IgD-negative memory B cell (primary cell): ENCODE measurements around the gene KRT23. TPM values are rescaled to one million over a fixed set of nuclear protein-coding genes. Genes with fewer than 3 reads are reported as not detected.
A peak's percentile ranks its signal among the peaks of the same experiment; 100 is the strongest.

Experiments
- H3K27ac Mint-ChIP-seq, 3 donors: one replicate each; pipeline ENCODE4 v1.8.0; 2020 to 2022; ENCODE audit warnings: mild to moderate bottlenecking in 3 of 3, mixed read lengths in 3 of 3, moderate library complexity in 1 of 3
- H3K27me3 Mint-ChIP-seq: one replicate; pipeline ENCODE4 v1.8.0; 2021; ENCODE audit warnings: mixed read lengths
- H3K36me3 Mint-ChIP-seq: one replicate; pipeline ENCODE4 v1.8.0; 2020; ENCODE audit warnings: mild to moderate bottlenecking, mixed read lengths
- H3K4me1 Mint-ChIP-seq, 3 donors: one replicate each; pipeline ENCODE4 v1.8.0; 2020 to 2022; ENCODE audit warnings: mixed read lengths in 3 of 3, mild to moderate bottlenecking in 1 of 3
- H3K4me3 Mint-ChIP-seq, 4 donors: one replicate each; pipeline ENCODE4 v1.8.0; 2020 to 2022; ENCODE audit warnings: mild to moderate bottlenecking in 4 of 4, mixed read lengths in 4 of 4, moderate library complexity in 3 of 4
- H3K9me3 Mint-ChIP-seq, 3 donors: one replicate each; pipeline ENCODE4 v1.8.0; 2020 to 2021; ENCODE audit warnings: mixed read lengths in 3 of 3, mild to moderate bottlenecking in 1 of 3
- polyA plus RNA-seq: library from polyadenylated mRNA; unstranded; fragments of 300-500 nt; fragmentation: Illumina TruSeq; gene quantifications from one replicate; pipeline ENCODE4 v1.2.3, GENCODE V29; 2021

KRT23 gene
- polyA plus RNA-seq, 1 donor from 2014 or later, result not detected

GRCh38 chr17:40909351-40909750 is 28.1 kb downstream of the KRT23 start:
- H3K4me1 Mint-ChIP-seq, result peaks cover 0 to 1% (median 0%) of the 10 kb centered on the region in 3 donors
- no peaks in the 10 kb centered on the region for H3K36me3 Mint-ChIP-seq
- no peak overlapping the region for H3K27ac Mint-ChIP-seq
- no peaks in the 10 kb centered on the region for H3K9me3 Mint-ChIP-seq
- no peak overlapping the region for H3K4me3 Mint-ChIP-seq
- H3K27me3 Mint-ChIP-seq, result peaks cover 20% of the 10 kb centered on the region

- H3K27me3 Mint-ChIP-seq, result peaks cover 16% of the 10 kb centered on the region
- no peak overlapping the region for H3K4me3 Mint-ChIP-seq
- H3K36me3 Mint-ChIP-seq, result no peaks in the 10 kb centered on the region
- H3K27ac Mint-ChIP-seq, result no peak overlapping the region
- no peaks in the 10 kb centered on the region for H3K4me1 Mint-ChIP-seq
- no peaks in the 10 kb centered on the region for H3K9me3 Mint-ChIP-seq
Measured at GRCh38 chr17:40906613-40907012, 30.8 kb downstream of the KRT23 start.

DNA sequence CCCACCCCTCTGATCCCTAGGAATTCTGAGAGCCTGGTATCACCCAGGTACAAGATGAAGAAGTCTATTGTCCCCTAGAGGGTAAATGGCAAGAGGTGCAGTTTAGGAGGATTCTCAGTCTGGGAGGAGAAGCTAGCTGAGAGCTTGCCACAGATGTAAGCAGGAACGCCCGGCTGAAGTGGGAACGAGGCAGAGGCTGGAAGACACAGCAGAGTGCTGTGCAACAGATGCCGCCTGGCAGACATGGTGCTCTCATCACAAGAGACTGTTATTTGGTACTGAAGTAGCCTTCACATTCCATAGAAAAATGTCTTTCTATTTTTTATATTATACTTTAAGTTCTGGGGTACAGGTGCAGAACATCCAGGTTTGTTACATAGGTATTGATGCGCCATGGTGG is 32.1 kb downstream of the KRT23 start:
- Mint-ChIP-seq H3K9me3 (no peaks in the 10 kb centered on the region), H3K27me3 (peaks cover 19% of the 10 kb centered on the region), H3K4me1 (no peaks in the 10 kb centered on the region), H3K36me3 (no peaks in the 10 kb centered on the region), H3K27ac (no peak overlapping the region), H3K4me3 (no peak overlapping the region)

DNA sequence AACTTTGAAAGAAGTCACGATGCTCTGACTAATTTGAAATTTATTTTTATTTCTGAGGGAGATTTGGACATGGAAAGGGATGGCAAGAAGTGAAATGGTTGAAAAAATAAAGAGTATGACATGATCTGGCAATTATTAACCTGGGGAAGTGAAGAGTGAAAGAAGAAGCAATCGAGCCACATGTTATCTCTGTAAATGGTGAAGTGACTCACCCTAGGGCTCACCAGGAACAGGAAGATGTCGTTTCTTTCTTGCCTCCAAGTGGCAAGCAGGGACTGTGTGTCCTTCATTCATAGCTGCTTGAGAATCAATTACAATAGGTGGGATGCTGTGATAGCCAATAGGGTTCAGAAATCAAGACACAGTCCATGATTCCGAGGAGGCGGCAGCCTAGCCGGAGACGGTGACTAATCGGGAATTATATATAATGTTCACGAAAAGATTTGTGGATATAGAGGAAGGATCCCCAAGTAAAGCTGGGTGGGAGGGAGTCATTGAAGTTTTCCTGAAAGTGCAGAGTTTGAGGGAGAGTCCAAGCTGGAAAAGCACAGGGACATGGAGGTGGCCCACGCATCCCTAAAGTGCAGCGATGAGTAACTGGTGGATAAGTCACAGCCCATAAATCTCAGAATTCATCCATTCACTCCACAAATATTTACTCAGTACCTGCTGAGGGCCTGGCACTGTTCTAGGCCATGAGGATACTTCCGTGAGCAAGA is 34.2 kb downstream of the KRT23 start:
- Mint-ChIP-seq H3K4me3 (no peak overlapping the region), H3K4me1 (no peaks in the 10 kb centered on the region), H3K27me3 (peaks cover 14% of the 10 kb centered on the region), H3K27ac (peak overlapping the region in 1 of 3 donors; percentile 31), H3K36me3 (no peaks in the 10 kb centered on the region), H3K9me3 (no peaks in the 10 kb centered on the region)

DNA sequence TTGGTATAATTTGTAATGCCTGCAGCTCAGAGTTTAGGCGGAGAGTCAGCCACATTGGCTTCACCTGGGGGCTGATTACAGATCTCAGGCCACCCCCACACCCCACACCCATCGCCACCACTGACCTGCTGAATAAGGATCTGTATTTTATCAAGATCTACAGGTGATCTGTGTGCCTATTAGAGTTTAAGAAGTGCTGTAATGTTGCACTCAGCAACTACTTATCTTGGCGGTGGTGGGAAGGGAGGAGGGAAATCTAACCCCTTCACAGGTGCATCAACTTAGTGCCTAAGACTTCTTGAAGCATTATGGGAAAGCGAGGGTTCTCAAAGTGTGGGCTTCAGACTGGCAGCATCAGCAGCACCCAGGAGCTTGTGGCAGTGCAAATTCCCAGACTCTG is 34.9 kb downstream of the KRT23 start:
- no peaks in the 10 kb centered on the region for H3K36me3 Mint-ChIP-seq
- H3K4me1 Mint-ChIP-seq, result no peaks in the 10 kb centered on the region
- H3K4me3 Mint-ChIP-seq, result no peak overlapping the region
- H3K27me3 Mint-ChIP-seq, result peaks cover 12% of the 10 kb centered on the region
- no peak overlapping the region for H3K27ac Mint-ChIP-seq
- no peaks in the 10 kb centered on the region for H3K9me3 Mint-ChIP-seq

GRCh38 chr17:40901981-40902474 is 35.4 kb downstream of the KRT23 start:
- Mint-ChIP-seq H3K4me3 (no peak overlapping the region), H3K36me3 (no peaks in the 10 kb centered on the region), H3K27ac (no peak overlapping the region), H3K9me3 (no peaks in the 10 kb centered on the region), H3K4me1 (no peaks in the 10 kb centered on the region), H3K27me3 (peaks cover 12% of the 10 kb centered on the region)

DNA sequence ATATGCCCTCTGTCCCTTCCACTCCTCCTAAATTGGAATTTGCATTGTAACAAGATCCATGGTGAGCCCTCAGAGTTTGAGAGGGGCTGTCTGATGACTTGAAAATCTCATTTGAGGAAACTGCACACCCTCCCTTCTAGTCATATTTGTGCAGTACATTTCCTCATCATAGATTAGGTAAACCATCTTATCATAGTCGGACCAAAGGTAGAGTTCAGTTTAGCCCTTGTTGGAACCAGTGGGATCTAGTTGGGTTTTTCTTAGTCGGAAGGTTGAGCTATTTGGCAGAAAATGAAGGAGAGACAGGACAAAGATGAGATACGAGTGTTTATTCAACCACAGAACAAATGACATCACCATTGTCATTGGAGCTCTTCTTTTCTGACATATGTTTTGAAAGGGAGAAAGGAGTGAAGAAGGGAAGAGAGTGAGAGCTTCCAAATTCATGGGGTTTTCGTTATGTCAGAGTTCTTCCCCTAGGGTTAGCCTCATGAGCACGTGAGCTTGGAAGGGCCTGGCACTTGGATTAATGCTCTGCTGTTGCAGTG is 36.6 kb downstream of the KRT23 start:
- Mint-ChIP-seq H3K36me3 (no peaks in the 10 kb centered on the region), H3K27ac (no peak overlapping the region), H3K27me3 (peaks cover 10% of the 10 kb centered on the region), H3K9me3 (no peaks in the 10 kb centered on the region), H3K4me1 (no peaks in the 10 kb centered on the region), H3K4me3 (no peak overlapping the region)

GRCh38 chr17:40896916-40897455 is 40.5 kb downstream of the KRT23 start:
- Mint-ChIP-seq H3K27ac (no peak overlapping the region), H3K4me3 (no peak overlapping the region), H3K36me3 (no peaks in the 10 kb centered on the region), H3K9me3 (peaks cover 0 to 2% (median 0%) of the 10 kb centered on the region in 3 donors), H3K27me3 (peaks cover 20% of the 10 kb centered on the region), H3K4me1 (peaks cover 0 to 9% (median 8%) of the 10 kb centered on the region in 3 donors)

DNA sequence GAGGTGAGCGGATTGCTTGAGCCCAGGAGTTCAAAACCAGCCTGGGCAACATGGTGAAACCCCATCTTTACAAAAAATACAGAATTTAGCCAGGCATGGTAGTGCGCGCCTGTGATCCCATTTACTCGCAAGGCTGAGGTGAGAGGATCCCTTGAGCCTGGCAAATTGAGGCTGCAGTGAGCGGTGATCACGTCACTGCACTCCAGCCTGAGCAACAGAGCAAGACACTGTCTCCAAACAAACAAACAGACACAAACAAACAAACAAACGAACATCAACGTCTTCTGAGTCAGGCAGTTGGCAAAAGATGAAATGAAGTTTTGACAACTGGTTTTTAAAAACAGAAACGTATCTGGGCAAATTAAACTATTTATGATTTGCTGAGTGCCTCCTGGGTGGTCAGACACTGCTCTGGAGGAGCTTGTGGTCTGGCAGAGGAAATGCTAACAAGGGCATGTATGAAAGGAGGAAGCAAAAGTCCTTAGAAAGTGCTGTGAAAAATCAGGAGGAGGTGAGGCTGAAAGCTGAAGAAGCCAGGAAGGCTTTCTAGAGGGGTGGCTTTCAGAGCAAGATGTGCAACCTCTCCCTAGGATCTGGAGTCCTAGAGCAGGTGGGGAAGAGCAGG is 42.2 kb downstream of the KRT23 start:
- Mint-ChIP-seq H3K36me3 (no peaks in the 10 kb centered on the region), H3K4me1 (peaks cover 0 to 9% (median 8%) of the 10 kb centered on the region in 3 donors), H3K4me3 (no peak overlapping the region), H3K27ac (no peak overlapping the region), H3K9me3 (peaks cover 0 to 2% (median 0%) of the 10 kb centered on the region in 3 donors), H3K27me3 (peaks cover 16% of the 10 kb centered on the region)

- no peak overlapping the region for H3K4me3 Mint-ChIP-seq
- H3K9me3 Mint-ChIP-seq, result peaks cover 0 to 4% (median 0%) of the 10 kb centered on the region in 3 donors
- H3K36me3 Mint-ChIP-seq, result no peaks in the 10 kb centered on the region
- peaks cover 0 to 6% (median 4%) of the 10 kb centered on the region in 3 donors for H3K4me1 Mint-ChIP-seq
- no peak overlapping the region for H3K27ac Mint-ChIP-seq
- H3K27me3 Mint-ChIP-seq, result peaks cover 18% of the 10 kb centered on the region
Measured at GRCh38 chr17:40888196-40888720, 49.2 kb downstream of the KRT23 start.

DNA sequence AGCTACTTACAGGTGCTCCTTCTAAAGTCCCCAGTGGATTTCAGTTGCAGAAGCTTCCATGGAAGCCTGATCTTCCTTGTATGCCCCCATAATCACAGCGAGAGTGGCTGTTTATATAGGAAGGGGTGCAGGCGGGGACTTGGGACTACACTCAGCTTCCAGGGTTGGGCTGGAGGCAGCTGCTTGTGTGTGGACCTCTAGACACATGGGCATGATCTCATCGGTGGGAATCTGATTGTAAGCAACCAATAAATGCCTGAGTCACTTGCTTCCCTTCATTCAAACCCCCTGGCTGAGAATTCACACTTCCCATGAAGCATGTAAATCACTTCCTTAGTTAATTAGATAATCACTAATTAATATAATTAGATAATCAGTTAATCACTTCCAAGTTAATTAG is 51.4 kb downstream of the KRT23 start:
- no peak overlapping the region for H3K27ac Mint-ChIP-seq
- H3K4me1 Mint-ChIP-seq, result no peaks in the 10 kb centered on the region
- H3K4me3 Mint-ChIP-seq, result no peak overlapping the region
- H3K27me3 Mint-ChIP-seq, result peaks cover 12% of the 10 kb centered on the region
- peaks cover 0 to 2% (median 0%) of the 10 kb centered on the region in 3 donors for H3K9me3 Mint-ChIP-seq
- H3K36me3 Mint-ChIP-seq, result no peaks in the 10 kb centered on the region

GRCh38 chr17:40884708-40885512 is 52.5 kb downstream of the KRT23 start, which contains the start of gene KRT20:
Gene KRT20 (minus strand): TSS chr17:40885242. CDS start chr17:40885185, 57 bp downstream.
- Mint-ChIP-seq H3K36me3 (no peaks in the 10 kb centered on the region), H3K4me3 (no peak within 1 kb of the TSS), H3K4me1 (no peaks in the 10 kb centered on the region), H3K27ac (no peak within 1 kb of the TSS), H3K27me3 (peaks cover 11% of the 10 kb centered on the region), H3K9me3 (peaks cover 0 to 2% (median 0%) of the 10 kb centered on the region in 3 donors)

DNA sequence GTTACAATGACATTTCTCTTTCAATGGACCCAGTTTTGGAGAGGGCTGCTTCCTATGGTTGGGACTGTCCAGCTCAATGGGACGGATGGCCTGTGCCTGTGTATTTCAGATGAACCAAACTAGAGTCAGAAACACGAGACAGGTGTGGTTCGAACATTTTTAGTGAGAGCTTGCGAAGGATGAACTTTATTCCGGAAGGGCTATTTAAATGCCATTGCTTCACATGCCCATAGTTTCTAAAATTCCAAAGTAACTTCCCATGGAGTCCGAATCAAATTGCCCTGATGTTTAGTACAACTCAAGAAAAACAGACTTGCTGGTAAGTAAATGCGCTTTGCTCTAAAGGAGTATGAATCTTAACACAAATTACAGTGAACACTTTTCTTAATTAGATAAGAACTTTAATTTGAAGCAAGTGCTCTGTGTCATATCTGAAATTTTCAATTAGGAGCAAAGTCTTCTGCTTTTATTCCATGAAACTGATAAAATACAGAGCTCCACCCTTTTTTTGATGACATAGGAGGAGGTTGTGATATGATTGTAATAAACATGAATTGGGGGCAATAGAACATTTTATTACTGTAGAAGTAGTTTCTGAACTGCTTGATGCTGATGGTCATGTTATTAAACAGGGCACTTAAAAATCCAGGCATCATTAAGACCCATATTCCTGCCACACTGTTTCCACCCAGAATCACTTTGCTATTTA is 53.7 kb downstream of the KRT23 start:
- H3K27me3 Mint-ChIP-seq, result peaks cover 3% of the 10 kb centered on the region
- no peak overlapping the region for H3K27ac Mint-ChIP-seq
- H3K36me3 Mint-ChIP-seq, result no peaks in the 10 kb centered on the region
- no peak overlapping the region for H3K4me3 Mint-ChIP-seq
- H3K9me3 Mint-ChIP-seq, result peaks cover 0 to 2% (median 0%) of the 10 kb centered on the region in 3 donors
- H3K4me1 Mint-ChIP-seq, result no peaks in the 10 kb centered on the region

GRCh38 chr17:40883031-40883430 is 54.4 kb downstream of the KRT23 start:
- H3K27ac Mint-ChIP-seq, result no peak overlapping the region
- no peak overlapping the region for H3K4me3 Mint-ChIP-seq

More at GRCh38 chr17:40883031-40883430, 54.4 kb downstream of the KRT23 start:
- no peaks in the 10 kb centered on the region for H3K36me3 Mint-ChIP-seq
- H3K9me3 Mint-ChIP-seq, result no peaks in the 10 kb centered on the region
- H3K4me1 Mint-ChIP-seq, result no peaks in the 10 kb centered on the region
- H3K27me3 Mint-ChIP-seq, result peaks cover 1% of the 10 kb centered on the region
